ENCODE data around the gene ASTN2. TPM values are rescaled to one million over a fixed set of nuclear protein-coding genes. Genes with fewer than 3 reads are reported as not detected.

ASTN2 gene
- total and polyA plus RNA-seq, 3 donors from 2014 or later: 55.7 to 157 (median 117) TPM

- Histone ChIP-seq H3K27ac (no peak overlapping the region), H3K36me3 (ENCODE audit: low read depth, missing control alignments) (no peaks in the 10 kb centered on the region), H3K4me1 (peaks cover 15% of the 10 kb centered on the region), H3K9me3 (no peaks in the 10 kb centered on the region), H3K27me3 (no peaks in the 10 kb centered on the region), H3K4me3 (no peak overlapping the region)
- TF ChIP-seq CTCF (IDR thresholded peaks at IDR 0.05) (no peak), POLR2A (IDR thresholded peaks at IDR 0.05) (no peak)
- intact Hi-C loops (cut with DNase I; ENCODE audit: low total_unique reads): no loop called here
- DNase-seq: peak; percentile 20
- 28 to 39% methylated on average over 6 of the region's 6 CpGs for WGBS, 2 donors
Observed at GRCh38 chr9:117403403-117403811, 11.4 kb downstream of the ASTN2 start.

GRCh38 chr9:117400171-117400570, 14.7 kb downstream of the ASTN2 start:
- no peak for DNase-seq
- intact Hi-C loops (cut with DNase I; ENCODE audit: low total_unique reads): no loop called here
- Histone ChIP-seq H3K27ac (no peak overlapping the region), H3K9me3 (no peaks in the 10 kb centered on the region), H3K4me3 (no peak overlapping the region), H3K4me1 (peaks cover 11% of the 10 kb centered on the region), H3K27me3 (no peaks in the 10 kb centered on the region), H3K36me3 (ENCODE audit: low read depth, missing control alignments) (no peaks in the 10 kb centered on the region)
- TF ChIP-seq POLR2A (IDR thresholded peaks at IDR 0.05): no peak
- no peak for TF ChIP-seq CTCF (IDR thresholded peaks at IDR 0.05)
- WGBS, 2 donors: 32 to 38% methylated on average over 2 of the region's 2 CpGs

- no peak overlapping the region for H3K27ac ChIP-seq
- H3K27me3 ChIP-seq: no peaks in the 10 kb centered on the region
- no peak for TF ChIP-seq POLR2A (IDR thresholded peaks at IDR 0.05)
- no peaks in the 10 kb centered on the region for H3K9me3 ChIP-seq
- WGBS, 2 donors: 78 to 86% methylated on average over 5 of the region's 5 CpGs
- peaks cover 4% of the 10 kb centered on the region for H3K4me1 ChIP-seq
- DNase-seq: no peak
- no peak overlapping the region for H3K4me3 ChIP-seq
- intact Hi-C loops (cut with DNase I; ENCODE audit: low total_unique reads): no loop called here
- H3K36me3 ChIP-seq (ENCODE audit: low read depth, missing control alignments): no peaks in the 10 kb centered on the region
Observed at GRCh38 chr9:117395151-117395650, 19.7 kb downstream of the ASTN2 start.

- 73 to 79% methylated on average over 4 of the region's 4 CpGs for WGBS, 2 donors
- TF ChIP-seq POLR2A (IDR thresholded peaks at IDR 0.05) (no peak), CTCF (IDR thresholded peaks at IDR 0.05) (no peak)
Observed at GRCh38 chr9:117394655-117395054, 20.2 kb downstream of the ASTN2 start.

GRCh38 chr9:117392992-117393391, 21.9 kb downstream of the ASTN2 start:
- Histone ChIP-seq H3K27me3 (no peaks in the 10 kb centered on the region), H3K4me3 (no peak overlapping the region), H3K9me3 (no peaks in the 10 kb centered on the region), H3K27ac (no peak overlapping the region), H3K4me1 (no peaks in the 10 kb centered on the region), H3K36me3 (ENCODE audit: low read depth, missing control alignments) (no peaks in the 10 kb centered on the region)
- TF ChIP-seq POLR2A (IDR thresholded peaks at IDR 0.05): no peak
- no peak for TF ChIP-seq CTCF (IDR thresholded peaks at IDR 0.05)
- no peak for DNase-seq
- WGBS, 2 donors: 64 to 73% methylated on average over 2 of the region's 2 CpGs
- intact Hi-C loops (cut with DNase I; ENCODE audit: low total_unique reads): no loop called here

More at GRCh38 chr9:117394655-117395054, 20.2 kb downstream of the ASTN2 start:
- no peak overlapping the region for H3K27ac ChIP-seq
- no peaks in the 10 kb centered on the region for H3K9me3 ChIP-seq
- no peak overlapping the region for H3K4me3 ChIP-seq
- intact Hi-C loops (cut with DNase I; ENCODE audit: low total_unique reads): no loop called here
- no peaks in the 10 kb centered on the region for H3K36me3 ChIP-seq (ENCODE audit: low read depth, missing control alignments)
- peaks cover 4% of the 10 kb centered on the region for H3K4me1 ChIP-seq
- DNase-seq: no peak
- no peaks in the 10 kb centered on the region for H3K27me3 ChIP-seq

Data from testis (tissue), 3 donors.